ENCODE results near the gene DHX8.

DHX8 gene

DNA sequence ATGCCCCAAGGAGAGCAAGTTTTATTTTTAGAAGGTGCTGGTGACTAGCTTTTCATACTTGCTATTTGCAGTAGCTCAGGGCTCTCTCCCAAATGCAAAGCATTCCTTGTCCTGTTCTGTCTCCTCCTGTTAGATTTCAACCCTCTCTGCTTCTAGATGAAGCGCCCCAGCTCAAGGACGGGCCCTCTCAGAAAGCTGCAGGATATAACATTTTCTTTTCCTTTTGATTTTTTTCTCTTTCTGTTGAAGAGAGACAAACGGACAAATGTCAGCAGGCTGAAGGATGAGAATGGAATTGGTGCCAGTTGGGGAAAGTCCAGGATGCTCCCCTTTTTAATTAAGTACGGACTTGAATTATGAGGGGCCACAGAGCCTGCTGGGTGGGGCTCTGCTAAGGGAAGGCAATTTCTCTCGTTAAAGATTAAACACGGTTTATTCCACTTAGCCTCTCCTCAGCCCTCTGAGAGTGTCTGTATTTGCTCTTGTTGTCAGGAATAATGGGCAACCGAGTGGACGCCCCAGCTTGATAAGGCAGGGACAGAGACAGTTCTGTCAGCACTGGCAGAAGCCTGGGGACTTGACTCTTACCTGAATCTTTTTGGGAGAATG, 68.6 kb downstream of the DHX8 start:
- peaks cover 26% of the 10 kb centered on the region for H3K27me3 ChIP-seq (ENCODE audit: control insufficient read depth, low read length)
- no peak overlapping the region for H3K27ac ChIP-seq (ENCODE audit: low read depth, low read length)
- H3K79me2 ChIP-seq (ENCODE audit: control insufficient read depth, low read length), result no peaks in the 10 kb centered on the region
- H3K4me3 ChIP-seq (ENCODE audit: low read length), result no peak overlapping the region
- H3K9me3 ChIP-seq (ENCODE audit: control insufficient read depth, insufficient read depth, low read length), result no peaks in the 10 kb centered on the region
- H3F3A ChIP-seq (ENCODE audit: control insufficient read depth, insufficient read depth), result no peaks in the 10 kb centered on the region
- TF ChIP-seq EZH2phosphoT487 (IDR thresholded peaks at IDR 0.05; ENCODE audit: borderline replicate concordance, low read length), result no peak
- TF ChIP-seq, protein P1, sequence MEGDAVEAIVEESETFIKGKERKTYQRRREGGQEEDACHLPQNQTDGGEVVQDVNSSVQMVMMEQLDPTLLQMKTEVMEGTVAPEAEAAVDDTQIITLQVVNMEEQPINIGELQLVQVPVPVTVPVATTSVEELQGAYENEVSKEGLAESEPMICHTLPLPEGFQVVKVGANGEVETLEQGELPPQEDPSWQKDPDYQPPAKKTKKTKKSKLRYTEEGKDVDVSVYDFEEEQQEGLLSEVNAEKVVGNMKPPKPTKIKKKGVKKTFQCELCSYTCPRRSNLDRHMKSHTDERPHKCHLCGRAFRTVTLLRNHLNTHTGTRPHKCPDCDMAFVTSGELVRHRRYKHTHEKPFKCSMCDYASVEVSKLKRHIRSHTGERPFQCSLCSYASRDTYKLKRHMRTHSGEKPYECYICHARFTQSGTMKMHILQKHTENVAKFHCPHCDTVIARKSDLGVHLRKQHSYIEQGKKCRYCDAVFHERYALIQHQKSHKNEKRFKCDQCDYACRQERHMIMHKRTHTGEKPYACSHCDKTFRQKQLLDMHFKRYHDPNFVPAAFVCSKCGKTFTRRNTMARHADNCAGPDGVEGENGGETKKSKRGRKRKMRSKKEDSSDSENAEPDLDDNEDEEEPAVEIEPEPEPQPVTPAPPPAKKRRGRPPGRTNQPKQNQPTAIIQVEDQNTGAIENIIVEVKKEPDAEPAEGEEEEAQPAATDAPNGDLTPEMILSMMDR (IDR thresholded peaks at IDR 0.05; ENCODE audit: low read depth, low read length, poor library complexity, severe bottlenecking), result no peak
- no peaks in the 10 kb centered on the region for H3K36me3 ChIP-seq (ENCODE audit: control insufficient read depth, low read length)
- H3K4me1 ChIP-seq (ENCODE audit: control insufficient read depth, low read length), result no peaks in the 10 kb centered on the region
- H3K9me2 ChIP-seq (replicated peaks; ENCODE audit: control insufficient read depth, low read length), result no peaks in the 10 kb centered on the region
- no peaks in the 10 kb centered on the region for H4K20me1 ChIP-seq (ENCODE audit: control insufficient read depth, insufficient read depth, low read depth, low read length)
- no peak overlapping the region for H3K4me2 ChIP-seq (ENCODE audit: low read length)

DNA sequence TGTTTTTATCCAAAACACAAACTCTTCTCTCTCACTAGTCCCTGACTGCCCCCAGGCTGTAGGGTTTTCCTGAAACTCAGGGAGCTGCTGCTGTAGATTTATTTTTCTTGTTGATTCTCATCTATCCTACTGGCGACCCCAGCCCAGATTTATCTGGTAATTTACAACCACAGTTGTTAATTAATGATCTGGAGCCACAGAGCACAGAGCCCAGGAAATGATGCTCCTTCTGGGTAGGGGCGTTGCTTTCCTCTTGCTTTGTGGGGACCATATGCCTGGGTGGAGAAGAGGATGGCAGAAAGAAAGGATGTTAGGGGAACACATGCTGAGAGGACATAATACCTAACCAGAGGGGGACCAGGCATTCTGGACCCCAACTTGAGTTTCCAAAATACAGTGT, 69.8 kb downstream of the DHX8 start:
- H3K4me3 ChIP-seq (ENCODE audit: low read length), result no peak overlapping the region
- peaks cover 17% of the 10 kb centered on the region for H3K27me3 ChIP-seq (ENCODE audit: control insufficient read depth, low read length)
- H3F3A ChIP-seq (ENCODE audit: control insufficient read depth, insufficient read depth), result no peaks in the 10 kb centered on the region
- no peaks in the 10 kb centered on the region for H3K9me3 ChIP-seq (ENCODE audit: control insufficient read depth, insufficient read depth, low read length)
- no peaks in the 10 kb centered on the region for H3K79me2 ChIP-seq (ENCODE audit: control insufficient read depth, low read length)
- TF ChIP-seq EZH2phosphoT487 (IDR thresholded peaks at IDR 0.05; ENCODE audit: borderline replicate concordance, low read length), result no peak
- TF ChIP-seq, protein P1 (IDR thresholded peaks at IDR 0.05; ENCODE audit: low read depth, low read length, poor library complexity, severe bottlenecking), result no peak
- no peak overlapping the region for H3K27ac ChIP-seq (ENCODE audit: low read depth, low read length)
- no peak overlapping the region for H3K4me2 ChIP-seq (ENCODE audit: low read length)
- H3K4me1 ChIP-seq (ENCODE audit: control insufficient read depth, low read length), result no peaks in the 10 kb centered on the region
- no peaks in the 10 kb centered on the region for H3K9me2 ChIP-seq (replicated peaks; ENCODE audit: control insufficient read depth, low read length)
- no peaks in the 10 kb centered on the region for H3K36me3 ChIP-seq (ENCODE audit: control insufficient read depth, low read length)
- no peaks in the 10 kb centered on the region for H4K20me1 ChIP-seq (ENCODE audit: control insufficient read depth, insufficient read depth, low read depth, low read length)

DNA sequence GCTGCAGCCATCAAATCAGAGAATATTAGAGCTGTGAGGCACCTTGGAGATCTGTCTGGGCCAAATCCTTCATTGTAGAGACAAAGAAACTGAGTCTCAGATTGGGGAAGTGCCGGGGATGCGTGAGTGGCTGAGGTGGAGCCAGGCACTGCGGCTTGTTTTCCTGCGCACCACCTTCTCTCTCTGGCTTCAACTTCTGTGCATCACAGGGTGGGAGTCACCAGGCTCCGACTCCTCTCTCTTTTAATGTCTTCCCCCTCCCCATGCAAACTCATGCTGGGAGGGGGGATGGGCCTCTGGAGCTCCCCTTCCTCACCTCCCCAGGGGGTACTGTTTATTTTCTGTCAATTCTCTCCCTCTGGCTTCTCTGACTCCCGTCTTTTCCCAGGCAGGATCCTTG, 71.1 kb downstream of the DHX8 start:
- Histone ChIP-seq H4K20me1 (ENCODE audit: control insufficient read depth, insufficient read depth, low read depth, low read length) (no peaks in the 10 kb centered on the region), H3K27ac (ENCODE audit: low read depth, low read length) (no peak overlapping the region), H3F3A (ENCODE audit: control insufficient read depth, insufficient read depth) (no peaks in the 10 kb centered on the region), H3K36me3 (ENCODE audit: control insufficient read depth, low read length) (no peaks in the 10 kb centered on the region), H3K9me2 (replicated peaks; ENCODE audit: control insufficient read depth, low read length) (no peaks in the 10 kb centered on the region), H3K4me1 (ENCODE audit: control insufficient read depth, low read length) (no peaks in the 10 kb centered on the region), H3K9me3 (ENCODE audit: control insufficient read depth, insufficient read depth, low read length) (no peaks in the 10 kb centered on the region), H3K4me2 (ENCODE audit: low read length) (no peak overlapping the region), H3K4me3 (ENCODE audit: low read length) (no peak overlapping the region), H3K79me2 (ENCODE audit: control insufficient read depth, low read length) (no peaks in the 10 kb centered on the region), H3K27me3 (ENCODE audit: control insufficient read depth, low read length) (peaks cover 17% of the 10 kb centered on the region)
- TF ChIP-seq, protein P1 (IDR thresholded peaks at IDR 0.05; ENCODE audit: low read depth, low read length, poor library complexity, severe bottlenecking), result no peak
- TF ChIP-seq EZH2phosphoT487 (IDR thresholded peaks at IDR 0.05; ENCODE audit: borderline replicate concordance, low read length), result no peak
